HG03108 (cell line): ENCODE results near the gene PPP2R3B.
"Not testable (repeated sequence)": the region's sequence is repeated elsewhere in the genome, so short reads cannot be mapped to it uniquely, and the experiment has no call there.

ENCODE experiments used
- ATAC-seq: cut with Tn5 transposase; IDR thresholded peaks from one replicate; pipeline ENCODE4 v1.9.1; 2021; ENCODE audit warnings: moderate library complexity; ENCODE audit not compliant: unreplicated experiment

The PPP2R3B gene

GRCh38 chrX:410296-410695 is 23.6 kb upstream of the PPP2R3B start:
- no peak for ATAC-seq

- ATAC-seq, result no peak
Observed at GRCh38 chrX:405149-405548, 18.4 kb upstream of the PPP2R3B start.

GRCh38 chrX:404656-405055 is 17.9 kb upstream of the PPP2R3B start:
- ATAC-seq, result no peak

GRCh38 chrX:402857-403256 is 16.1 kb upstream of the PPP2R3B start:
- ATAC-seq, result no peak

- no peak for ATAC-seq
Observed at GRCh38 chrX:400258-400657, 13.6 kb upstream of the PPP2R3B start.

- no peak for ATAC-seq
Observed at GRCh38 chrX:397575-397974, 10.9 kb upstream of the PPP2R3B start.

GRCh38 chrX:394830-395229 is 8.1 kb upstream of the PPP2R3B start:
- ATAC-seq, result no peak

- no peak for ATAC-seq
Observed at GRCh38 chrX:392575-392846, 5.8 kb upstream of the PPP2R3B start.

GRCh38 chrX:391717-392574 is 5.2 kb upstream of the PPP2R3B start:
- ATAC-seq, result no peak

- ATAC-seq, result no peak
Observed at GRCh38 chrX:390459-390858, 3.8 kb upstream of the PPP2R3B start.

- no peak for ATAC-seq
Observed at GRCh38 chrX:389021-389441, 2.3 kb upstream of the PPP2R3B start.

- ATAC-seq, result no peak
Observed at GRCh38 chrX:387729-388128, 1.0 kb upstream of the PPP2R3B start.

GRCh38 chrX:386239-386767 is 404 bp downstream of the PPP2R3B start:
- peak; percentile 22 for ATAC-seq

GRCh38 chrX:385736-386135 is 971 bp downstream of the PPP2R3B start:
- not testable (repeated sequence) for ATAC-seq

GRCh38 chrX:384861-385260 is 1.8 kb downstream of the PPP2R3B start:
- no peak for ATAC-seq

- no peak for ATAC-seq
Observed at GRCh38 chrX:378443-378842, 8.3 kb downstream of the PPP2R3B start.

GRCh38 chrX:376206-376605 is 10.5 kb downstream of the PPP2R3B start:
- ATAC-seq, result not testable (repeated sequence)

GRCh38 chrX:375181-376036 is 11.3 kb downstream of the PPP2R3B start:
- no peak for ATAC-seq

- no peak for ATAC-seq
Observed at GRCh38 chrX:374596-374995, 12.1 kb downstream of the PPP2R3B start.

- no peak for ATAC-seq
Observed at GRCh38 chrX:373641-374471, 12.9 kb downstream of the PPP2R3B start.
